Pericardium fibroblast (primary cell): ENCODE measurements around the gene SPINT2. TPM values are rescaled to one million over a fixed set of nuclear protein-coding genes. Genes with fewer than 3 reads are reported as not detected.

Source experiments
- total RNA-seq: library from RNA; depleted of rRNA; stranded (reverse); fragments of >200 nt; gene quantifications from 2 replicates; pipeline ENCODE4 v1.2.3, GENCODE V29; 2015

SPINT2 gene, protein sequence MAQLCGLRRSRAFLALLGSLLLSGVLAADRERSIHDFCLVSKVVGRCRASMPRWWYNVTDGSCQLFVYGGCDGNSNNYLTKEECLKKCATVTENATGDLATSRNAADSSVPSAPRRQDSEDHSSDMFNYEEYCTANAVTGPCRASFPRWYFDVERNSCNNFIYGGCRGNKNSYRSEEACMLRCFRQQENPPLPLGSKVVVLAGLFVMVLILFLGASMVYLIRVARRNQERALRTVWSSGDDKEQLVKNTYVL
- 3.3 TPM in 1 of 2 replicates, not detected in the other for total RNA-seq

DNA sequence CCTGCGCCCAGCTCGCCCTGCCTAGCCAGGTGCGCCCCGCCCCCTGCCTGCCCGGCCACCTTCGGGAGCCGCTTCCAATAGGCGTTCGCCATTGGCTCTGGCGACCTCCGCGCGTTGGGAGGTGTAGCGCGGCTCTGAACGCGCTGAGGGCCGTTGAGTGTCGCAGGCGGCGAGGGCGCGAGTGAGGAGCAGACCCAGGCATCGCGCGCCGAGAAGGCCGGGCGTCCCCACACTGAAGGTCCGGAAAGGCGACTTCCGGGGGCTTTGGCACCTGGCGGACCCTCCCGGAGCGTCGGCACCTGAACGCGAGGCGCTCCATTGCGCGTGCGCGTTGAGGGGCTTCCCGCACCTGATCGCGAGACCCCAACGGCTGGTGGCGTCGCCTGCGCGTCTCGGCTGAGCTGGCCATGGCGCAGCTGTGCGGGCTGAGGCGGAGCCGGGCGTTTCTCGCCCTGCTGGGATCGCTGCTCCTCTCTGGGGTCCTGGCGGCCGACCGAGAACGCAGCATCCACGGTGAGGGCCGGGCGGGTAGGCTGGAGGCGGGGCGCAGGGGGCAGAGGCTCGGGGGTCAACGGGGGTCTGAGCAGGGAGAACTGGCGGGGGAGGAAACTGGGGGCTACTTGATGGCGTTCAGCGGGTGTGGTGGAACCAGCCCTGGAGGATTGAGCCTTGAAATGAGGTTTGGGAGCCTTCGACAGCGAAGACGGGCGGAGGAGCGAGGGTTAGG lies at the start of gene SPINT2:
SPINT2 (plus strand) TSS at position 88 of the 727 bp plus-strand sequence; CDS start at position 408, 320 bp downstream.

DNA sequence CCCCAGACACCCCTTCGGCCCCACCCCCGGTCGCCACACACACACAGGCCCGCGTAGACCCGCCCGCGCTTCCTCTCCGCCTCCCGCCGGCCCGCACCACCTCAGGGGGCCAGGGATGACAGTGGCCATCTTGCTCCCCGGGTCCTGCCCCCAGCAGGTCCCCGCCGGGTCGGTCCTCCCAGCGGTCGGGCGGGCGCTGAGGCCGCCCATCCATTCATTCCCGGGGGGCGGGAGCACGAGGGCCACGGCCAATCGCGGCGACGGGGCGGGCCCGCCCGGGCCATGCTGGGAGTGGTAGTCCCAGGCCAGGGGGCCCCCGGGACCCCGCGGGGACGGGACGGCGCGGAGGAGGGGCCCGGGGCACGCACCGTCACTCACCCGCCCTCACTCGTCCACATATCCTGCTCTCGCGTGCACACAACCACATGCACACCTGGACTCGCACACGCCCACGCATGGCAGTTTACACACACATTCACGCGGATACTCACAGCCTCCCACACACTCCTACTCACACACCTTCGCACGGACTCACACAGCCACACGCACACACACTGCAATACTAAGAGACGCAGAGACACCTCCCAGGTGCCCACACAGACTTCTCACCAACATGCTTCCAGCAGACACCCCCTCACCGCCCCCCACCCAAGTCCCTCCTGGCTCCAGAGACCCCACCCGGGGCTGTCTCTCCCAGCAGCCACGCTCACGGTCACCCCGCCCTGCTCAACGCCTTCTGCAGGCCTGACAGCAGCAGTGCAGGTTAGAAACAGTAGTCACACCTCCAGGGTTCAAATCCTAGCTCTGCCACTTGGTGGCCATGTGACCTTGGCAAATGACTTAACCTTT lies 40.1 kb upstream of the SPINT2 start, which contains the start of gene DPF1:
DPF1 (minus strand) TSS at position 209 of the 849 bp plus-strand sequence; CDS start at position 129, 80 bp downstream.

DNA sequence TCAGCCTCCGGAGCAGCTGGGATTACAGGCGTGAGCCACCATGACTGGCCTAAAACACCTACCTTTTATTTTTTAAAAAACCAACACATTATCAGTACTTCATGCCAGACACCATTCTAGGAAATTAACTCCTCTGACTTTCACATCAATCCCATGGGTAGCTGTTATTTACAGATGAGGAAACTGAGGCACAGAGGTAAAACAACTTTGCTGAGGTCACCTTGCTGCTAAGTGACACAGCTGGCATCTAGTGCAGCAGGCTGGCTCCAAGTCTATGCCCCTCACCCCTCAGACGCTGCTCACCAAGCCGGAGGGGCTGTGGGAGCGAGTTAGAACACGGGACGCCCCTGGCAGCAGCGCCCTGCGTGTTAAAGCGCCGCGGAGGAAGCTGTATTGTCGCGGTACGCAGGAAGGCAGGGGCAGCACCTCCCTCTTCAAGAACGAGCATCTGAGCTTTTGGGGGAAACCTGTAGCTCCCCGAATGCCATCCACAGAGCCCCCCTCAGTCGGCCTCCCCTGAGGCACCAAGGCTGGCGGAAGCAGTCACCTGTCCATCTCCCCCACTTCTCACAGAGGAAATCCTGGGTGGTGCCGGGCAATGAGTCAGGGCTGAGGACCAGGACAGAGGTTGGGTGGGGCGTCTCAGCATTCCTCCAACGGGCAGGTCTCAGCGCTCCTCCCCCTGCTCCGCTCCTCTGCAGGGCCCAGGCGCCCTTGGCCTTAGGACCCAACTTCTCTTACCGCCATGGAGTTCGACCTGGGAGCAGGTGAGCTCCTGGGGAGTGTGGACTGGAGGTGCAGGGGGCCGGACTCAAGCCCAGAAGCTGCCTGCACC lies 39.4 kb downstream of the SPINT2 start, which contains the start of gene C19orf33:
C19orf33 (plus strand) TSS at position 735 of the 835 bp plus-strand sequence; CDS start at position 746, 11 bp downstream.

DNA sequence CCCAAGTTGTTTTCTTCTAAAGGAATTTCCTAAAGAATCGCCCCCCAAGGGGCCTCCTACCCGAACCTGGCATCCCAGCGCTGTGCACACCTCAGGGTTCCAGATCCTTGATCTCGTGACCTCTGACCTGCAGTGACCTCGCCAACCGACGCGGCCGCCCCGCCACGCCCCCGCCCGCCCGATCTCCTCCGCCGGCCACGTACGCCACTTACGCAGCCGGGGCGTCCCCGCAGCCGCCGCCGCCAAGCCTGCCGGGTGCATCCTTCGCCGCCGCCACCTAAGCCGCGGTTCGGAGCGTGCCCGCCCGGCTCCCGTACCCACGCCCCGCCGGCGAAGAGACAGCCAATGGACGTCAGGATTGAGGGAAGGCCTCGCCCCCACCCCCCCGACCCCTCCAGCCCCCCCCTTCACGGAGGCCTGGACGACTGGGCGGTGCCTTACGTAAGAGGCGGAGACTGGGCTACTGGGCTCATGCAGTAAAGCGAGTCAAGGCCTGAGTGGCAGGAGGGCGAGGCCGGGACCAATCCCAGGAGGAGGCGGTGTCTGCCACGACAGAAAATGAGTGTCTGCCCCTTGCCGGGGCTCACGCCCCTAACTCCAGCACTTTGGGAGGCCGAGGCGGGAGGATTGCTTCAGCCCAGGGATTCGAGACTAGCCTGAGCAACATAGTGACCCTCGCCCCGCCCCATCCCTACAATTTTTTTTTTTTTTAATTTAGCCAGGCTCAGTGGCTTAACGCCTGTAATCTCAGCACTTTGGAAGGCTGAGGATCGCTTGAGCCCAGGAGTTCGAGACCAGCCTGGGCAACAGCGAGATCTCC lies 51.5 kb downstream of the SPINT2 start, which contains the start of gene YIF1B:
YIF1B (minus strand) TSS at position 291 of the 820 bp plus-strand sequence; CDS start at position 261, 30 bp downstream.

DNA sequence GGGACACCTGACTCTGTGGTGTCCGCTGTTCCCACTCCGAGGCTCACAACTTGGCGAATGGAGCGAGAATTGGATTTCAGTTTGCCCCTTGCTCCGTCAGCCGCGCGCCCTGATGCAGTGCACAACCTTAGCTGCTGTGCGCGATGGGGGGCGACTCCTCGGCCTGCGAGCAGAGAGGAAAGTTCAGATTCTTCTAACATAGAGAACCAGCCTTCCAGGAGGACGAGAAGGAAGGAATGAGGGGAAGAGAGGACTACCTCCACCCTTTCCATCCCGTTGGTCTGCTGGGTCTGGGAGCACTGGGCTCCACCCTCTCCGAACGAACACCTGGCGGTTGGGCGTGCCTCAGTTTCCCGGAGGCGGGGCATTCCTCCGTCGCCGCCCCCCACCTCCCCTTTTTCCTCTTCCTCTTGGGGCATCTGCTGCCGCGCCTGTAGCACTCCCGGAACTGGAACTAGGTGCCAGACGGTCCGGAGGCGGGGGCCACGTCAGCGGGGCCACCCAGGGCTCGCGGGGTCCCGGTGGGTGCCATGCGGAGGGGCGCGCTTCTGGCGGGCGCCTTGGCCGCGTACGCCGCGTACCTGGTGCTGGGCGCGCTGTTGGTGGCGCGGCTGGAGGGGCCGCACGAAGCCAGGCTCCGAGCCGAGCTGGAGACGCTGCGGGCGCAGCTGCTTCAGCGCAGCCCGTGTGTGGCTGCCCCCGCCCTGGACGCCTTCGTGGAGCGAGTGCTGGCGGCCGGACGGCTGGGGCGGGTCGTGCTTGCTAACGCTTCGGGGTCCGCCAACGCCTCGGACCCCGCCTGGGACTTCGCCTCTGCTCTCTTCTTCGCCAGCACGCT lies 55.3 kb downstream of the SPINT2 start, which contains the start of gene KCNK6:
KCNK6 (plus strand) TSS at position 425 of the 838 bp plus-strand sequence; CDS start at position 531, 106 bp downstream.

Other genes with a start within 250 kb of the SPINT2 start
- 0.09 and 0.82 TPM in 2 replicates for gene DPF1, start 40.4 kb upstream of the SPINT2 start, total RNA-seq
- gene PPP1R14A, start 8.2 kb upstream of the SPINT2 start, total RNA-seq = 0.34 and 36.8 TPM in 2 replicates
- gene C19orf33, start 39.7 kb downstream of the SPINT2 start, total RNA-seq = 1.5 and 1.6 TPM in 2 replicates
- gene YIF1B, start 51.4 kb downstream of the SPINT2 start, total RNA-seq = 65.8 and 103 TPM in 2 replicates
- 3.7 and 11.3 TPM in 2 replicates for gene KCNK6, start 55.3 kb downstream of the SPINT2 start, total RNA-seq
- 0.12 TPM in 1 of 2 replicates, not detected in the other for gene CATSPERG, start 71.3 kb downstream of the SPINT2 start, total RNA-seq
- gene PSMD8, start 110.0 kb downstream of the SPINT2 start, total RNA-seq = 218 and 268 TPM in 2 replicates
- gene GGN, start 123.5 kb downstream of the SPINT2 start, total RNA-seq = 0.23 and 0.43 TPM in 2 replicates
- 0.35 and 0.51 TPM in 2 replicates for gene SPRED3, start 124.1 kb downstream of the SPINT2 start, total RNA-seq
- 18.3 and 23.6 TPM in 2 replicates for gene FAM98C, start 138.5 kb downstream of the SPINT2 start, total RNA-seq
- gene RASGRP4, start 161.6 kb downstream of the SPINT2 start, total RNA-seq = 0.12 TPM in 1 of 2 replicates, not detected in the other
- under 0.01 and 2.0 TPM in 2 replicates for gene RYR1, start 169.1 kb downstream of the SPINT2 start, total RNA-seq